Middle frontal gyrus (tissue), 1 donor: ENCODE measurements around the gene GABRD.
A peak's percentile ranks its signal among the peaks of the same experiment; 100 is the strongest.

Experiments
- DNase-seq: peaks from one replicate; pipeline ENCODE4 v3.0.0-alpha.2; 2015; ENCODE audit warnings: low spot score; ENCODE audit errors: extremely low spot score

GABRD gene

GRCh38 chr1:2053217-2053616, 34.1 kb downstream of the GABRD start:
- no peak for DNase-seq

- no peak for DNase-seq
Observed at GRCh38 chr1:2053784-2054376, 34.7 kb downstream of the GABRD start.

- DNase-seq = no peak
Observed at GRCh38 chr1:2054560-2054959, 35.4 kb downstream of the GABRD start.

- no peak for DNase-seq
Observed at GRCh38 chr1:2055911-2056575, 36.9 kb downstream of the GABRD start.

- no peak for DNase-seq
Observed at GRCh38 chr1:2056955-2057590, 37.9 kb downstream of the GABRD start.

GRCh38 chr1:2059290-2059953, 40.3 kb downstream of the GABRD start:
- DNase-seq = no peak

- no peak for DNase-seq
Observed at GRCh38 chr1:2060072-2060471, 40.9 kb downstream of the GABRD start.

GRCh38 chr1:2060535-2060934, 41.4 kb downstream of the GABRD start:
- no peak for DNase-seq

- DNase-seq = no peak
Observed at GRCh38 chr1:2061065-2061778, 42.1 kb downstream of the GABRD start.

GRCh38 chr1:2065699-2066098, 46.6 kb downstream of the GABRD start:
- DNase-seq = no peak

- no peak for DNase-seq
Observed at GRCh38 chr1:2067393-2067792, 48.2 kb downstream of the GABRD start.

GRCh38 chr1:2067981-2068380, 48.8 kb downstream of the GABRD start:
- no peak for DNase-seq

- no peak for DNase-seq
Observed at GRCh38 chr1:2068951-2069350, 49.8 kb downstream of the GABRD start.

GRCh38 chr1:2070016-2070415, 50.9 kb downstream of the GABRD start:
- DNase-seq = no peak

- no peak for DNase-seq
Observed at GRCh38 chr1:2070800-2071530, 51.8 kb downstream of the GABRD start.

- no peak for DNase-seq
Observed at GRCh38 chr1:2072109-2072806, 53.1 kb downstream of the GABRD start.

GRCh38 chr1:2072891-2073290, 53.7 kb downstream of the GABRD start:
- DNase-seq = no peak

- DNase-seq = peak; percentile 80
Observed at GRCh38 chr1:2073382-2074230, 54.5 kb downstream of the GABRD start.

- no peak for DNase-seq
Observed at GRCh38 chr1:2074396-2074795, 55.3 kb downstream of the GABRD start.
